WERI-Rb-1 (cell line): ENCODE results near the gene AQP3.

ENCODE experiments used
- DNase-seq: peaks from one replicate; pipeline ENCODE4 v3.0.0-alpha.2; 2020
- H3K27ac ChIP-seq: fragments of 250-450 bp; sonication (Bioruptor Pico); 2 replicates; pipeline ENCODE4 v1.5.1; 2020; ENCODE audit warnings: mild to moderate bottlenecking, moderate library complexity
- H3K27me3 ChIP-seq: fragments of 250-450 bp; sonication (Bioruptor Pico); 2 replicates; pipeline ENCODE4 v1.5.1; 2021; ENCODE audit warnings: mild to moderate bottlenecking, low read depth, moderate library complexity; ENCODE audit not compliant: insufficient read depth, severe bottlenecking
- H3K36me3 ChIP-seq: fragments of 250-450 bp; sonication (Bioruptor Pico); 2 replicates; pipeline ENCODE4 v1.5.1; 2020; ENCODE audit warnings: mild to moderate bottlenecking, moderate library complexity
- H3K4me3 ChIP-seq: 2 replicates; pipeline ENCODE4 v1.5.1; 2011; ENCODE audit warnings: low read depth, mild to moderate bottlenecking, control low read depth, low read length
- H3K9me3 ChIP-seq: fragments of 250-450 bp; sonication (Bioruptor Pico); 2 replicates; pipeline ENCODE4 v1.5.1; 2021; ENCODE audit warnings: mild to moderate bottlenecking, moderate library complexity; ENCODE audit not compliant: severe bottlenecking
- CTCF ChIP-seq: IDR thresholded peaks from 2 replicates; pipeline ENCODE4 v1.5.1; 2011; ENCODE audit warnings: low read depth, mild to moderate bottlenecking, control low read depth, inconsistent platforms, low read length

The AQP3 gene

GRCh38 chr9:33476503-33476902 is 29.1 kb upstream of the AQP3 start:
- no peak for TF ChIP-seq CTCF
- peaks cover 6% of the 10 kb centered on the region for H3K36me3 ChIP-seq
- no peaks in the 10 kb centered on the region for H3K9me3 ChIP-seq
- no peaks in the 10 kb centered on the region for H3K27me3 ChIP-seq
- no peak for DNase-seq
- no peak overlapping the region for H3K4me3 ChIP-seq
- no peak overlapping the region for H3K27ac ChIP-seq

GRCh38 chr9:33475357-33475756 is 28.0 kb upstream of the AQP3 start:
- no peak for DNase-seq
- TF ChIP-seq CTCF = no peak
- no peak overlapping the region for H3K27ac ChIP-seq
- H3K9me3 ChIP-seq = no peaks in the 10 kb centered on the region
- peaks cover 13% of the 10 kb centered on the region for H3K36me3 ChIP-seq
- H3K27me3 ChIP-seq = no peaks in the 10 kb centered on the region
- no peak overlapping the region for H3K4me3 ChIP-seq

GRCh38 chr9:33473643-33474352 is 26.4 kb upstream of the AQP3 start, which contains the start of gene NOL6:
Gene NOL6, minus strand, starts transcription at chr9:33473924. Its CDS starts 82 bp downstream, at chr9:33473842.
- H3K4me3 ChIP-seq = peak within 1 kb of the TSS; percentile 69
- no peaks in the 10 kb centered on the region for H3K9me3 ChIP-seq
- TF ChIP-seq CTCF = no peak
- H3K27ac ChIP-seq = 0 out of 2 replicates have a peak within 1 kb of the TSS, but pooled peaks have one; percentile 21
- H3K36me3 ChIP-seq = peaks cover 28% of the 10 kb centered on the region
- peak; percentile 97 for DNase-seq
- no peaks in the 10 kb centered on the region for H3K27me3 ChIP-seq

- Histone ChIP-seq H3K27me3 (no peaks in the 10 kb centered on the region), H3K27ac (0 out of 2 replicates have a peak overlapping the region, but pooled peaks have one; percentile 3), H3K9me3 (no peaks in the 10 kb centered on the region), H3K4me3 (peak overlapping the region; percentile 69), H3K36me3 (peaks cover 32% of the 10 kb centered on the region)
- no peak for TF ChIP-seq CTCF
- DNase-seq = no peak
Observed at GRCh38 chr9:33472881-33473615, 25.7 kb upstream of the AQP3 start.

GRCh38 chr9:33472171-33472880 is 24.9 kb upstream of the AQP3 start:
- Histone ChIP-seq H3K36me3 (peaks cover 36% of the 10 kb centered on the region), H3K27me3 (no peaks in the 10 kb centered on the region), H3K9me3 (no peaks in the 10 kb centered on the region), H3K4me3 (no peak overlapping the region), H3K27ac (no peak overlapping the region)
- DNase-seq = no peak
- no peak for TF ChIP-seq CTCF
